HEK293T (cell line): Measurements from ENCODE around the gene UNCX.

Experiments used
- BHLHE40 ChIP-seq: fragments of 450-650 bp; IDR thresholded peaks from 2 replicates; pipeline ENCODE4 v1.6.1; 2016; ENCODE audit warnings: mild to moderate bottlenecking, moderate library complexity, borderline replicate concordance
- FOXA1 ChIP-seq: fragments of 450-650 bp; IDR thresholded peaks from 2 replicates; pipeline ENCODE4 v1.6.1; 2016; ENCODE audit warnings: mild to moderate bottlenecking
- FOXK2 ChIP-seq: fragments of 450-650 bp; IDR thresholded peaks from 2 replicates; pipeline ENCODE4 v1.6.1; 2016; ENCODE audit warnings: mild to moderate bottlenecking
- SP1 ChIP-seq: fragments of 450-650 bp; IDR thresholded peaks from 2 replicates; pipeline ENCODE4 v1.6.1; 2017
- TARDBP ChIP-seq: fragments of 450-650 bp; IDR thresholded peaks from 2 replicates; pipeline ENCODE4 v1.6.1; 2016
- ZNF384 ChIP-seq: fragments of 450-650 bp; IDR thresholded peaks from 2 replicates; pipeline ENCODE4 v1.6.1; 2016

DNA sequence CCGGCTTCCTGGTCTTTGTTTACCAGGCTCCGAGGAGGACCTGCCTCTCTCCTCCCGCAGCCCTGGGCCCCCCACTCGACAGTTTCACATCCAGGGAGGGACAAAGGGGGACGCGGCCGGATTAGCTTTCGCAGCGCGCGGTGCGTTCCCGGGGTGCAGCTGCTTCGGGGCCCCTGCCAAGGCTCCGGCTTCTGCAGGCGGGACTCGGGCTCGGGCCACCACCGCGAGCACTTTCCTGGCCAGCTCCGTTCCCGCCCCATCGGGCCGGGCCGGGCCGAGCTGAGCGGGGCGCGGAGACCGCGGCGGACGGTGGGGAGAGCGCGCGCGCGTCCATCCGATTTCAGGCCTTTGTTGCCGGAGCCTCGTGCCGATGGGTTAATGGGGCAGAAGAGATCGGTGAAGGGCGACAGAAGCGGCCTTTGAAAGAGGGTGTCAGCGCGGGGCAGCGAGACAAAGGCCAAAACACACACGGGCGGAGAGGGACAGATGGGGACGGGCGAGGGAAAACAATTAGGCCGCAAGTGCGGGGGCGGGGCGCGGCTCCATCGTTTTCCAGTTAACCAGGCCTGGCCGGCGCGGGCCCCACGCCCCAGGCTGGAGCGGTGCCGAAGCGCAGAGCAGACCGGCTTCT lies 8.5 kb upstream of the UNCX start:
- no peak for TF ChIP-seq BHLHE40
- TF ChIP-seq FOXA1 = no peak
- no peak for TF ChIP-seq FOXK2
- no peak for TF ChIP-seq ZNF384
- no peak for TF ChIP-seq SP1
- no peak for TF ChIP-seq TARDBP
